Colonic mucosa (tissue), 4 donors: ENCODE measurements around the gene ALKBH3. TPM values are rescaled to one million over a fixed set of nuclear protein-coding genes. Genes with fewer than 3 reads are reported as not detected.

Source experiments
- DNase-seq: peaks from one replicate; pipeline ENCODE4 v3.0.0-alpha.2; 2020
- H3K27ac ChIP-seq: fragments of 200-600 bp; one replicate; pipeline ENCODE4 v1.8.0; 2021
- H3K27me3 ChIP-seq: fragments of 200-600 bp; one replicate; pipeline ENCODE4 v1.8.0; 2021
- H3K36me3 ChIP-seq: fragments of 200-600 bp; one replicate; pipeline ENCODE4 v1.8.0; 2021
- H3K4me1 ChIP-seq: fragments of 200-600 bp; one replicate; pipeline ENCODE4 v1.8.0; 2021; ENCODE audit warnings: mild to moderate bottlenecking
- H3K4me3 ChIP-seq: fragments of 200-600 bp; one replicate; pipeline ENCODE4 v1.8.0; 2021
- H3K9ac ChIP-seq, 2 donors: one replicate each; pipeline ENCODE4 v1.7.0; 2013; ENCODE audit warnings: control low read depth in 2 of 2, low read depth in 2 of 2, low read length in 2 of 2
- H3K9me3 ChIP-seq: fragments of 200-600 bp; one replicate; pipeline ENCODE4 v1.8.0; 2021
- CTCF ChIP-seq: fragments of 200-600 bp; IDR thresholded peaks from one replicate; pipeline ENCODE4 v1.8.0; 2022; ENCODE audit warnings: antibody characterized with exemption, mild to moderate bottlenecking
- intact Hi-C: fragments of 100-400 bp; cut with DNase I; formaldehyde crosslinking; loops from one replicate; pipeline ENCODE4 v1.14.1; 2022
- total RNA-seq, 2 donors: library from RNA; stranded (reverse); fragmentation: NEBNext Ultra II Directional in 1 of 2; extraction: Animal tissue kit (Norgen Biotek cat#: 25700) in 1 of 2; gene quantifications; one replicate each; pipeline ENCODE4 v1.2.1, GENCODE V29; 2021
- donor health status: healthy.
- donor health status: DM: no; HTN: no; CAD: no.
- donor health status: DM: no; HTN: no; CAD: no.

The ALKBH3 gene
- total RNA-seq, 2 donors from 2014 or later: 22.5 to 26.9 TPM

DNA sequence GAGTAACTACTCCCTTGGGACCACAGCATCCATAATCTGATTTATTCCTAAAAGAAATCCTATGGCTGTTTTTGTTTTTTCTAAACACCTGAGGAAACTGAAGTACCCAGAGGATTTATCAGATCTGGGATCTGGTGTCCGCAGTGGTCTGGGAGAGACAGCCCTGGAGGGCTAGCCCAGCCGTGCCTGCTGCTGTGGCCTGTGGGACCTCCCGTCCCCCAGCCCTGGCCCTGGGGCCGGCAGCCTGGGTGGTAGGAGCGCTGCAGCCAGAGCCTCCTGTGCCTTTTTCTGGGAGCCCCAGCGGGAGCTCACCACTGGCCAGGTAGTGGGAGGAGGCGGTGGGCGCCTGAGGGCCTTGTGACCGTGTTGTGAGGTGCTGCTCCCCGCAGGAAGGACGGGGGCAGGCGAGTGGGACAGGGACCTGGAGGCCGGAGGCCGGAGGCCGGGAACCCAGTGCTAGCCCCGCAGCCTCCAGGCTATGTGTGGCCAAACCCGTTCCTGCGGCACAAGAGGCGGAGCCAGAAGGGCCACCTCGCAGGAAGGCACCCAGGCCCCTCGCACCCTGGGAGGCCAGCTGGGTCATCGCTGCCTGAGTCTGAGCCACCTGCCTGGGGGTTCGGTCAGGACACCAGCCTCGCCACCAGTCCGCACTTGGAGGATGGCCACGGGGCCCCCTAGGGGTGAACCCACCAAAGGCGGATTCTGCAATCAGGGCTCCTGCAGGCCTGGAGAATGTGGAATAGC, 43.7 kb downstream of the ALKBH3 start:
- Histone ChIP-seq H3K9ac (peak overlapping the region in 1 of 2 donors; percentile 9), H3K9me3 (no peaks in the 10 kb centered on the region), H3K27ac (peak overlapping the region; percentile 70), H3K4me3 (no peak overlapping the region), H3K4me1 (no peaks in the 10 kb centered on the region), H3K27me3 (no peaks in the 10 kb centered on the region), H3K36me3 (no peaks in the 10 kb centered on the region)
- TF ChIP-seq CTCF: no peak
- intact Hi-C loops: no loop called here
- DNase-seq: no peak

DNA sequence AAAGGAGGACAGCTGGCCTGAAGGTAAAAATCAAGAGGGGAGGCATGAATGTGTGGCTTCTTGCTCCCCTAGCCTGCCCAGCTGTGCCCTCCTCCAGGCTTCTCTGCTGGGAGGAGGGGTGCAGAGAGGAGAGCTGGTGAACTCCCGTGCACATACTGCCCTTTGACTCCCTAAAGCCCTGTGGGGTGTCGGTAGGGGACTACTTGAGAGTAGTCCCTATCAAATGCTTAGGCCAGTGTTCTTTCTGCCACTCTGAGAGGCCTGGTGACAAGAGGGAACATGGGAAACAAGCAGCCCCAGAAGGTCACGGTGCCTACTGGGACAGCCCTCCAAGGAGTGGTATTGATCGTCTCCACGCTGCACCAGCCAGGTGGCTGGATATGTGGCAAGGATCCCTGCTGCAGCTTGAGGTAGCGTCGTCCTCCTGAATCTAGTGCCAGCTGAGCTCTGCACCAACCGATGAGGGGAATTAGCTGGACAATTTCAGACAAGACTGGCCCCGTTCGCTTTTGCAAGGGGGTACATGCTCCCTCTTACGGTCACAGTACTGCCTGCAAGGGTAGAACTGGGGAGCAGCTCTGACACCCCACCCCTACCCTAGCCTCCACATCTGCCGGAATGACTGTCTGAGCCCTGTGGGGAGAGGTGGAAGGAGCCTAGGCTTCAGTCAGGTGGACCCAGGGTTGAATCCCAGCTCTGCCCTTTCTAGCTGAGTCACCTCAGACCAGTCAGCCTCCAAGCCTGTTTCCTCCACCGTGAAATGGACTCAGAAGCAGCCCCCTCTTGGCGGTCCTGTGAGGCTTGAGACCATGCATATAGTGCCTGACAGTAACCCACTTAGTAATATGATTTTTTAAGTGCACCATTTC, 44.7 kb downstream of the ALKBH3 start:
- intact Hi-C loops: no loop called here

DNA sequence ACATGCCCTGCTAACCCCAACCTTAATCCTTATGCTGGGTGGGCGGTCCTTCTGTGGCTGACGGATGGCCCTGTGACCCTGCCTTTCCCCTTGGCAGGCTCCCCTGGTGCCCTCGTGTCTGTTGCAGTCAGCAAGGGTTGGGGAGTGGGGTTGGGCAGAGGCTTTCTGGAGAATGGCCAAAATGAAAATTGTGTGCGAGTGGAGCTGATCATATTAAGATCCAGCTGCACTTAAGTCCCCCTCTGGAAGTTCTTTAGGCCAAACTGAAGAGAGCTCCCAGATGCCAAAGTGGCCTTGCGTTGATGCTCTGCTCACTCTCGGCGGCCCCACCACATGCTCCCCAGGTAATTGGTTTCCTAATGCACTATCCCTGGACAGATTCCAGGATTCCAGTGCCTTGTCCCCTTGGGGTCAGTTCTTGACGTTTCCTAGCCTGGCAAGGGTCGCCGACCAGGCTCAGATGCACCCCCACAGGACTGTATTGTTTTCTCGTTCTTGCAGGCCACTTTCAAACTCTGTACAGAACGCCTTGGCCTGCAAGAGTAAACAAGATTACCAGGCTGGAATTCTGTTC, 45.4 kb downstream of the ALKBH3 start:
- Histone ChIP-seq H3K9ac (peak overlapping the region in 1 of 2 donors; percentile 34), H3K27ac (peak overlapping the region; percentile 5), H3K9me3 (no peaks in the 10 kb centered on the region), H3K4me1 (no peaks in the 10 kb centered on the region), H3K4me3 (no peak overlapping the region), H3K27me3 (no peaks in the 10 kb centered on the region), H3K36me3 (no peaks in the 10 kb centered on the region)
- TF ChIP-seq CTCF: no peak
- intact Hi-C loops: no loop called here
- DNase-seq: no peak

More for the DNA sequence above, 44.7 kb downstream of the ALKBH3 start:
- no peak overlapping the region for H3K4me3 ChIP-seq
- H3K36me3 ChIP-seq: no peaks in the 10 kb centered on the region
- no peaks in the 10 kb centered on the region for H3K9me3 ChIP-seq
- H3K9ac ChIP-seq: peak overlapping the region in 1 of 2 donors; percentile 34
- H3K4me1 ChIP-seq: no peaks in the 10 kb centered on the region
- no peak for TF ChIP-seq CTCF
- peak overlapping the region; percentile 70 for H3K27ac ChIP-seq
- H3K27me3 ChIP-seq: no peaks in the 10 kb centered on the region
- DNase-seq: no peak

DNA sequence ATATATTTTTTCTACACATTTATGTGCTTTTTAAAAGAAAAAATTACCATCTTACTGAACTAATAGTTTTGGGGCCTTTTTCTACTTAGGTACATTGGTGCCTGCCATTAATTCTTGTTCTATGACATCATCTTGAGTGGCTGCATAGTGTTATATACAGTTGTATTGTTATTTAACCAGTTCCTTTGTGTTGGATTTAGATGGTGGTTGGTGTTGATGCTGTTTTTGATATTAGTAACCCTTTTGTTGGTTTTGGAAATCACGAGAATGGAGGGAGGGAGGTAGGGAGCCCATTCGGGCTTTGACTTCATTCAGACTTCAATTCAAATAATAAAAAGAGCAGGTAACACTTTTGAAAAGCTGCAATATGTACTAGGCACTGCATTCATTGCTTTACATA, 46.4 kb downstream of the ALKBH3 start:
- Histone ChIP-seq H3K9ac (no peak overlapping the region), H3K36me3 (no peaks in the 10 kb centered on the region), H3K4me1 (no peaks in the 10 kb centered on the region), H3K9me3 (no peaks in the 10 kb centered on the region), H3K4me3 (no peak overlapping the region), H3K27me3 (no peaks in the 10 kb centered on the region), H3K27ac (no peak overlapping the region)
- intact Hi-C loops: no loop called here
- no peak for DNase-seq
- TF ChIP-seq CTCF: no peak

GRCh38 chr11:43927925-43928707, 47.5 kb downstream of the ALKBH3 start:
- no peak for DNase-seq
- intact Hi-C loops: no loop called here
- no peak for TF ChIP-seq CTCF

More at GRCh38 chr11:43927925-43928707, 47.5 kb downstream of the ALKBH3 start:
- H3K36me3 ChIP-seq: no peaks in the 10 kb centered on the region
- no peaks in the 10 kb centered on the region for H3K4me1 ChIP-seq
- H3K4me3 ChIP-seq: no peak overlapping the region
- no peaks in the 10 kb centered on the region for H3K27me3 ChIP-seq
- H3K9ac ChIP-seq: no peak overlapping the region
- H3K9me3 ChIP-seq: no peaks in the 10 kb centered on the region
- no peak overlapping the region for H3K27ac ChIP-seq
